OCI-LY7 (cell line): ENCODE data around the gene RBM38.

Experiments used
- CTCF ChIP-seq: fragments of 200-600 bp; sonication (generic); conservative IDR thresholded peaks from 2 replicates; pipeline ENCODE4 v1.5.1; 2014; ENCODE audit warnings: mild to moderate bottlenecking, antibody characterized with exemption, low read length, moderate library complexity, mixed read lengths
- EZH2phosphoT487 ChIP-seq: fragments of 200-600 bp; sonication (generic); IDR thresholded peaks from 2 replicates; pipeline ENCODE4 v1.6.1; 2018; ENCODE audit warnings: low read depth, borderline replicate concordance, mild to moderate bottlenecking, mixed run types, antibody characterized with exemption, low read length, moderate library complexity, mixed read lengths

- TF ChIP-seq CTCF (no peak), EZH2phosphoT487 (no peak)
Observed at GRCh38 chr20:57403216-57403615, 12.0 kb downstream of the RBM38 start.
